ENCODE data around the gene DET1.
A peak's percentile ranks its signal among the peaks of the same experiment; 100 is the strongest.
"Not testable (repeated sequence)": the region's sequence is repeated elsewhere in the genome, so short reads cannot be mapped to it uniquely, and the experiment has no call there.

Gene DET1

GRCh38 chr15:88472225-88472624 is 74.3 kb downstream of the DET1 start:
- no peak for DNase-seq (ENCODE audit: low read depth, low spot score)
- ChIA-PET CTCF (interaction anchor here (0.7 kb wide), 1 partner anchor 363 kb away, joined by 3 read pairs; no protein-coding TSS in a partner anchor), POLR2A (no interaction called here)
- no peak overlapping the region for H3K4me3 ChIP-seq (ENCODE audit: low read depth, low read length)
- TF ChIP-seq CTCF (IDR thresholded peaks at IDR 0.05; ENCODE audit: insufficient read depth, low read length, missing control alignments) = no peak

GRCh38 chr15:88470625-88471372 is 75.7 kb downstream of the DET1 start:
- no peak overlapping the region for H3K4me3 ChIP-seq (ENCODE audit: low read depth, low read length)
- ChIA-PET POLR2A (no interaction called here), CTCF (interaction anchor here (0.7 to 4.0 kb wide), 4 partner anchors 16 to 145 kb away, joined by 3 to 21 read pairs (median 4); no protein-coding TSS in a partner anchor)
- DNase-seq (ENCODE audit: low read depth, low spot score) = no peak
- no peak for TF ChIP-seq CTCF (IDR thresholded peaks at IDR 0.05; ENCODE audit: insufficient read depth, low read length, missing control alignments)

GRCh38 chr15:88469321-88469720 is 77.2 kb downstream of the DET1 start:
- H3K4me3 ChIP-seq (ENCODE audit: low read depth, low read length) = no peak overlapping the region
- CTCF ChIA-PET = interaction anchor here (0.7 to 4.0 kb wide), 6 partner anchors 9 to 146 kb away, joined by 3 to 21 read pairs (median 5); no protein-coding TSS in a partner anchor

GRCh38 chr15:88468721-88469120 is 77.8 kb downstream of the DET1 start:
- POLR2A ChIA-PET; DNase-seq (ENCODE audit: low read depth, low spot score): not testable (repeated sequence)
- CTCF ChIA-PET = interaction anchor here (0.7 to 4.0 kb wide), 5 partner anchors 9 to 147 kb away, joined by 3 to 21 read pairs (median 4); no protein-coding TSS in a partner anchor
- H3K4me3 ChIP-seq (ENCODE audit: low read depth, low read length) = peak overlapping the region; percentile 99; the same call in 1 of the 2 replicates

More at GRCh38 chr15:88469321-88469720, 77.2 kb downstream of the DET1 start:
- TF ChIP-seq CTCF (IDR thresholded peaks at IDR 0.05; ENCODE audit: insufficient read depth, low read length, missing control alignments) = no peak
- POLR2A ChIA-PET = no interaction called here
- no peak for DNase-seq (ENCODE audit: low read depth, low spot score)

- H3K4me3 ChIP-seq (ENCODE audit: low read depth, low read length) = peak overlapping the region; percentile 99
- POLR2A ChIA-PET = interaction anchor here (0.8 kb wide), 1 partner anchor 17 kb away, joined by 5 read pairs; no protein-coding TSS in a partner anchor
- DNase-seq (ENCODE audit: low read depth, low spot score) = no peak
- CTCF ChIA-PET = interaction anchor here (0.8 to 4.0 kb wide), 7 partner anchors 13 to 221 kb away, joined by 3 to 21 read pairs (median 3); no protein-coding TSS in a partner anchor
- peak; percentile 35 for TF ChIP-seq CTCF (IDR thresholded peaks at IDR 0.05; ENCODE audit: insufficient read depth, low read length, missing control alignments)
Observed at GRCh38 chr15:88467935-88468528, 78.4 kb downstream of the DET1 start.

- TF ChIP-seq CTCF (IDR thresholded peaks at IDR 0.05; ENCODE audit: insufficient read depth, low read length, missing control alignments) = no peak
- H3K4me3 ChIP-seq (ENCODE audit: low read depth, low read length) = peak within 1 kb of the TSS; percentile 99
- DNase-seq (ENCODE audit: low read depth, low spot score) = peak; percentile 14
- ChIA-PET CTCF (interaction anchor here (0.8 to 4.0 kb wide), 7 partner anchors 12 to 220 kb away, joined by 3 to 21 read pairs (median 3); no protein-coding TSS in a partner anchor), POLR2A (interaction anchor here (0.8 to 1.1 kb wide), 3 partner anchors 13 to 154 kb away, joined by 3 to 5 read pairs (median 4); partner anchors contain the start of gene AEN)
Observed at GRCh38 chr15:88467073-88467934, 79.2 kb downstream of the DET1 start, which contains the start of the genes MRPL46 and MRPS11. Gene MRPL46 (minus strand): TSS chr15:88467388. CDS start chr15:88467377, 11 bp downstream. Gene MRPS11 (plus strand): TSS chr15:88467708. CDS start chr15:88467718, 10 bp downstream.
